HepG2 (cell line): ENCODE data around the gene SFTPB. TPM values are rescaled to one million over a fixed set of nuclear protein-coding genes. Genes with fewer than 3 reads are reported as not detected.

Source experiments
- ATAC-seq: fragments of 200-7000 bp; cut with Tn5 transposase; 3 replicates; pipeline ENCODE4 v1.9.1; 2020; ENCODE audit warnings: mild to moderate bottlenecking, moderate library complexity
- BruUV-seq: library from RNA; stranded (reverse); fragments of 400-500 nt; replicated peaks from 2 replicates; lab custom pipeline; 2021; lab: Mats Ljungman, UMichigan
- CTCF ChIA-PET: fragments of 300-600 bp; formaldehyde crosslinking; extraction: SDS; loops from one replicate; lab custom pipeline; 2021; ENCODE audit warnings: low total read pairs, inconsistent platforms, low intra/inter-chr PET ratio; lab: Yijun Ruan, JAX
- POLR2A ChIA-PET: fragments of 350-600 bp; sonication (Branson Sonifier 250); formaldehyde crosslinking; loops from one replicate; lab custom pipeline; 2020; ENCODE audit warnings: antibody characterized with exemption, inconsistent platforms; lab: Yijun Ruan, JAX
- DNase-seq: peaks from one replicate; pipeline ENCODE4 v3.0.0-alpha.2; 2015; ENCODE audit warnings: low spot score
- FAIRE-seq: peaks from 3 replicates; lab custom pipeline; 2011; peaks lifted over from hg19 to GRCh38; lab: Jason Lieb, UNC
- H2AFZ ChIP-seq: one replicate; pipeline ENCODE4 v1.6.1; 2011; ENCODE audit warnings: low read length, inconsistent platforms
- H3K27ac ChIP-seq: fragments of 300-600 bp; 3 replicates; pipeline ENCODE4 v1.8.0; 2011; ENCODE audit warnings: mixed run types, mild to moderate bottlenecking, mixed read lengths, low read length, inconsistent platforms; ENCODE audit not compliant: insufficient read depth; ENCODE audit errors: extremely low read length
- H3K27me3 ChIP-seq, 2 experiments: fragments of 200-600 bp in 1 of 2; 2 replicates in 1 of 2; 3 replicates in 1 of 2; pipeline versions ENCODE4 v1.6.0 to v1.8.0; 2011; ENCODE audit warnings: low read length in 2 of 2, mild to moderate bottlenecking in 2 of 2, moderate library complexity in 2 of 2, inconsistent platforms in 1 of 2; ENCODE audit not compliant: insufficient read depth in 2 of 2, control insufficient read depth in 1 of 2
- H3K36me3 ChIP-seq, 2 experiments: fragments of 200-600 bp in 1 of 2; replicated peaks in 1 of 2; 2 replicates in 1 of 2; 3 replicates in 1 of 2; pipeline versions ENCODE4 v1.5.1 to v1.8.0; 2011; ENCODE audit warnings: low read length in 2 of 2, inconsistent platforms in 1 of 2; ENCODE audit not compliant: insufficient read depth in 2 of 2, control insufficient read depth in 1 of 2
- H3K4me1 ChIP-seq: 2 replicates; pipeline ENCODE4 v1.5.1; 2012; ENCODE audit warnings: low read length, inconsistent platforms; ENCODE audit not compliant: insufficient read depth
- H3K4me2 ChIP-seq: 2 replicates; pipeline ENCODE4 v1.6.0; 2011; ENCODE audit warnings: low read depth, low read length, inconsistent platforms
- H3K4me3 ChIP-seq, 3 experiments: fragments of 200-600 bp in 1 of 3; sonication (generic), shearing (Covaris generic) in 1 of 3; replicated peaks in 1 of 3; 2 replicates each; pipeline ENCODE4 v1.5.1; 2011 to 2016; ENCODE audit warnings: low read length in 3 of 3, inconsistent platforms in 2 of 3, low read depth in 2 of 3, mild to moderate bottlenecking in 2 of 3, control low read depth in 1 of 3, mixed read lengths in 1 of 3; ENCODE audit not compliant: insufficient read depth in 1 of 3
- H3K79me2 ChIP-seq: one replicate; pipeline ENCODE4 v1.6.1; 2011; ENCODE audit warnings: low read length, inconsistent platforms; ENCODE audit not compliant: insufficient read depth
- H3K9ac ChIP-seq: 2 replicates; pipeline ENCODE4 v1.6.0; 2011; ENCODE audit warnings: mild to moderate bottlenecking, low read depth, low read length, inconsistent platforms; ENCODE audit not compliant: insufficient read depth
- H3K9me3 ChIP-seq: 2 replicates; pipeline ENCODE4 v1.5.1; 2012; ENCODE audit warnings: mild to moderate bottlenecking, low read length
- H4K20me1 ChIP-seq: 2 replicates; pipeline ENCODE4 v1.6.0; 2011; ENCODE audit warnings: inconsistent platforms, mild to moderate bottlenecking, low read length, moderate library complexity; ENCODE audit not compliant: insufficient read depth
- ATF7 ChIP-seq, 2 experiments: fragments of 450-650 bp in 1 of 2; sonication (generic) in 1 of 2; formaldehyde crosslinking in 1 of 2; IDR thresholded peaks; 2 replicates each; pipeline versions ENCODE4 v1.4.0 to v1.6.1; 2016 to 2020; ENCODE audit warnings: antibody characterized with exemption in 1 of 2, mild to moderate bottlenecking in 1 of 2, missing genetic modification reagents in 1 of 2
- JARID2 ChIP-seq: sonication (generic); formaldehyde crosslinking; IDR thresholded peaks from 2 replicates; pipeline ENCODE4 v1.8.1; 2023; ENCODE audit warnings: missing genetic modification reagents, inconsistent platforms; ENCODE audit not compliant: insufficient replicate concordance
- MED8 ChIP-seq: sonication (generic); formaldehyde crosslinking; IDR thresholded peaks from 2 replicates; pipeline ENCODE4 v1.8.1; 2023; ENCODE audit warnings: mild to moderate bottlenecking, missing genetic modification reagents; ENCODE audit not compliant: insufficient replicate concordance
- MIXL1 ChIP-seq: IDR thresholded peaks from 2 replicates; pipeline ENCODE4 v1.6.1; 2016
- PCBP1 ChIP-seq: fragments of 200-400 bp; formaldehyde crosslinking; IDR thresholded peaks from 2 replicates; pipeline ENCODE4 v1.6.1; 2017; ENCODE audit warnings: mild to moderate bottlenecking, low read depth, low read length, borderline replicate concordance
- POLR2AphosphoS5 ChIP-seq: IDR thresholded peaks from 2 replicates; pipeline ENCODE4 v1.6.1; 2012; ENCODE audit warnings: low read depth, low read length
- SMARCE1 ChIP-seq: fragments of 450-650 bp; IDR thresholded peaks from 2 replicates; pipeline ENCODE4 v1.6.1; 2017; ENCODE audit warnings: borderline replicate concordance
- ZMYM2 ChIP-seq: sonication (generic); formaldehyde crosslinking; IDR thresholded peaks from 2 replicates; pipeline ENCODE4 v1.8.0; 2022; ENCODE audit warnings: mild to moderate bottlenecking, missing genetic modification reagents
- ZNF18 ChIP-seq: sonication (generic); formaldehyde crosslinking; IDR thresholded peaks from 2 replicates; pipeline ENCODE4 v1.8.0; 2022; ENCODE audit warnings: mild to moderate bottlenecking, missing genetic modification reagents; ENCODE audit not compliant: insufficient replicate concordance
- ZNF746 ChIP-seq: sonication (generic); formaldehyde crosslinking; IDR thresholded peaks from 2 replicates; pipeline ENCODE4 v1.8.0; 2022; ENCODE audit warnings: mild to moderate bottlenecking, missing genetic modification reagents
- WGBS: methylation state at CpG from one replicate; pipeline ENCODE4 v1.1.6; 2017; ENCODE audit warnings: low lambda C conversion rate; 5-methylcytosine and 5-hydroxymethylcytosine counted together
- in situ Hi-C: cut with HindIII; loops from 2 replicates; pipeline ENCODE4 v1.10.0; 2017; ENCODE audit warnings: low pct_unique_long_range_greater_than_20kb; ENCODE audit not compliant: extremely low pct_ligation_motif_present
- intact Hi-C: fragments of 100-400 bp; cut with micrococcal nuclease; formaldehyde crosslinking; loops from one replicate; pipeline ENCODE4 v1.10.0; 2022; ENCODE audit not compliant: unreplicated experiment
- polyA plus RNA-seq, 8 experiments: library from polyadenylated mRNA; depleted of rRNA in 3 of 8; stranded (reverse) in 7 of 8; unstranded in 1 of 8; fragments of >200 nt; fragmentation: Illumina TruSeq in 4 of 8; extraction: Trizol in 4 of 8; gene quantifications; 2 replicates each; pipeline versions ENCODE4 v1.2.1 to v1.2.3, GENCODE V29; 2011 to 2016; ENCODE audit warnings: low read depth in 4 of 8, missing spikeins in 1 of 8, mixed read lengths in 1 of 8; ENCODE audit not compliant: insufficient read depth in 1 of 8
- total RNA-seq, 5 experiments: library from RNA; depleted of rRNA; stranded (reverse); fragments of >200 nt; fragmentation: Illumina TruSeq; extraction: Trizol; gene quantifications; 2 replicates each; pipeline ENCODE4 v1.2.3, GENCODE V29; 2016; ENCODE audit warnings: low read depth in 1 of 5

The SFTPB gene
- total and polyA plus RNA-seq, 2 of the 13 experiments (the other 11 are each of a cell fraction or from before 2014, with no cell fraction given) = not detected

DNA sequence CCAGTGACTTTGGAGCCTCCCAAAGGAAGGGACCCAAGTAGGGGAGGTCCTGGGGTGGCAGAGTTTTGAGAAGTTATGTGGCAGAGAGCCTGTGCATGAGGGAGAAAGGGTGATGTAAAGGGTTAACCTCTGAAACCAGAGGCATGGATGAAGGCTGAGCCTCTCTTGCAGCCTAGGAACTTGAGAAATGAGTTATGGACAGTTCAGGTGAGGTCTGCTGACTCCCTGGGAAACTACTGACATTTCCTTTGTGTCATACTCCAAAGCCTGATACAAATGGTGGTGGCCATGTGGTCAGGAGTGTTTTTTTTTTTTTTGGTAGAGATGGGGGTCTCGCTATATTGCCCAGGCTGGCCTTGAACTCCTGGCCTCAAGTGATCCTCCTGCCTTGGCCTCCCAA lies 13.8 kb upstream of the SFTPB start:
- Histone ChIP-seq H3K79me2 (no peaks in the 10 kb centered on the region), H3K9ac (no peak overlapping the region), H3K4me2 (no peak overlapping the region), H4K20me1 (peaks cover 2% of the 10 kb centered on the region; the same call in 1 of the 2 replicates), H3K4me1 (peaks cover 8% of the 10 kb centered on the region; the same call in 1 of the 2 replicates), H3K27me3 (peaks cover 1 to 19% of the 10 kb centered on the region in 2 experiments; a peak in 3 of 5 replicates), H3K9me3 (no peaks in the 10 kb centered on the region)
- no TSS peak for BruUV-seq
- in situ Hi-C loops = no loop called here
- no peak for DNase-seq
- no peak for FAIRE-seq
- WGBS = 22% methylated on average over 1 of the region's 1 CpG
- ATAC-seq = no peak
- CTCF ChIA-PET = no interaction called here
- TF ChIP-seq ZNF18 (CRISPR knock-in tag) = no peak
- no peak for TF ChIP-seq MED8 (CRISPR knock-in tag)
- no peak for TF ChIP-seq ZNF746 (CRISPR knock-in tag)
- no peak for TF ChIP-seq POLR2AphosphoS5
- no peak for TF ChIP-seq ZMYM2 (CRISPR knock-in tag)
- no peak for TF ChIP-seq SMARCE1
- no peak for TF ChIP-seq MIXL1 (CRISPR knock-in tag)
- no peak for TF ChIP-seq ATF7 (IDR thresholded peaks at IDR 0.05)
- TF ChIP-seq ATF7 (CRISPR knock-in tag; IDR thresholded peaks at IDR 0.05) = no peak
- TF ChIP-seq PCBP1 = no peak
- TF ChIP-seq JARID2 (CRISPR knock-in tag) = no peak
- TF ChIP-seq, all 625 proteins: peak for 0
- Histone ChIP-seq H3K27ac (no peak overlapping the region), H3K4me3 (no peak overlapping the region), H3K36me3 (no peaks in the 10 kb centered on the region), H2AFZ (no peak overlapping the region)
- POLR2A ChIA-PET = no interaction called here
- intact Hi-C loops = no loop called here
